ENCODE results near the gene ZNF248. TPM values are rescaled to one million over a fixed set of nuclear protein-coding genes. Genes with fewer than 3 reads are reported as not detected.

ZNF248 gene
- total and polyA plus RNA-seq, 9 donors = 9.1 to 19.9 (median 17.5) TPM

DNA sequence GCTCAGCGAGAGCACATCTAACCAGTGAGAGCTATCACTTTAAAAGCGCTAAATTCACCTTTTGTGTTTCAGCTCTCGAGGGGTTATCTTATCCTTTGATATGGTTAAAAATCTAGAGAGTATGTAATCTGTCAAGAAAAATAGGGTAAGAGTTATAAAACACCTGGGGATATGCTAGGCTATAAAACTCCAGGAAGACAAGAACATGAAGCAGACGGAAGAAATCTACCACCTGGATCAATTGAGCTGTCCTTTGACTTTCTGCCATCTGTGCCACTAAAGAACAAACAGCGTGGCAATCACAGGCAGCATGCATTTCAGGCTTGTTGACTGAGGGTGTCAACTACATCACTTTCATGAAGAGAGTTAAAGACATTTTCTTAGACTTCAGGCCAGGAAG, 83.1 kb downstream of the ZNF248 start:
- DNase-seq = no peak
- Histone ChIP-seq H3K27me3 (no peaks in the 10 kb centered on the region), H3K4me1 (ENCODE audit: insufficient read depth) (no peaks in the 10 kb centered on the region), H3K27ac (no peak overlapping the region), H3K9me3 (peaks cover 0 to 4% of the 10 kb centered on the region in 2 donors), H3K4me3 (no peak overlapping the region), H3K36me3 (no peaks in the 10 kb centered on the region)
- intact Hi-C loops (cut with DNase I) = no loop called here
- WGBS, 3 donors = 67 to 72% (median 69%) methylated on average over 5 of the region's 5 CpGs
- TF ChIP-seq EP300 (IDR thresholded peaks at IDR 0.05) = no peak
- TF ChIP-seq POLR2A (IDR thresholded peaks at IDR 0.05) = no peak

GRCh38 chr10:37765216-37765615, 92.2 kb downstream of the ZNF248 start:
- H3K4me3 ChIP-seq = no peak overlapping the region
- H3K27ac ChIP-seq = no peak overlapping the region
- H3K9me3 ChIP-seq = no peaks in the 10 kb centered on the region
- no peak for DNase-seq
- H3K4me1 ChIP-seq (ENCODE audit: insufficient read depth) = no peaks in the 10 kb centered on the region
- intact Hi-C loops (cut with DNase I) = no loop called here
- TF ChIP-seq EP300 (IDR thresholded peaks at IDR 0.05) (no peak), POLR2A (IDR thresholded peaks at IDR 0.05) (no peak)
- TF ChIP-seq, protein P1, sequence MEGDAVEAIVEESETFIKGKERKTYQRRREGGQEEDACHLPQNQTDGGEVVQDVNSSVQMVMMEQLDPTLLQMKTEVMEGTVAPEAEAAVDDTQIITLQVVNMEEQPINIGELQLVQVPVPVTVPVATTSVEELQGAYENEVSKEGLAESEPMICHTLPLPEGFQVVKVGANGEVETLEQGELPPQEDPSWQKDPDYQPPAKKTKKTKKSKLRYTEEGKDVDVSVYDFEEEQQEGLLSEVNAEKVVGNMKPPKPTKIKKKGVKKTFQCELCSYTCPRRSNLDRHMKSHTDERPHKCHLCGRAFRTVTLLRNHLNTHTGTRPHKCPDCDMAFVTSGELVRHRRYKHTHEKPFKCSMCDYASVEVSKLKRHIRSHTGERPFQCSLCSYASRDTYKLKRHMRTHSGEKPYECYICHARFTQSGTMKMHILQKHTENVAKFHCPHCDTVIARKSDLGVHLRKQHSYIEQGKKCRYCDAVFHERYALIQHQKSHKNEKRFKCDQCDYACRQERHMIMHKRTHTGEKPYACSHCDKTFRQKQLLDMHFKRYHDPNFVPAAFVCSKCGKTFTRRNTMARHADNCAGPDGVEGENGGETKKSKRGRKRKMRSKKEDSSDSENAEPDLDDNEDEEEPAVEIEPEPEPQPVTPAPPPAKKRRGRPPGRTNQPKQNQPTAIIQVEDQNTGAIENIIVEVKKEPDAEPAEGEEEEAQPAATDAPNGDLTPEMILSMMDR (IDR thresholded peaks at IDR 0.05) = no peak
- H3K36me3 ChIP-seq = no peaks in the 10 kb centered on the region
- no peaks in the 10 kb centered on the region for H3K27me3 ChIP-seq
- 77 to 80% (median 77%) methylated on average over 1 of the region's 1 CpG for WGBS, 3 donors

DNA sequence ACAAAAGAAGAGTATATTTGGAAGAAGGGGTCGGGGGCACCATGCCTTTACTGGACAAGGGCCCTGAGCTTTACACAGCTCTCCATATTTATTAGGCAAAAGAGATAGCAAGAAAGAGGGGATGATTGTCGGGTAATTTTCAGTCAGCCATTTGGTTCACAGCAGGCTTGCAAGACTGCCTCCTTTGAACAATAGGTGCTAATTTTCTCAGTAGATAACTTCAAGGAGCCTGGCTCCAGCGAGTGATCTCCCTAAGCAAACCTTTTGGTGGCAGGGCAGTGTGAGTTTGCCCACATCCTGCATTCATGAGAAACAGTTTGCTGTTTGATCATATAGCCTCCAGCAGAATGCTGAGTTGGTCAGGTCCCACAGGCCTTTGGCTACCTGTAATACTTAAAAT, 94.3 kb downstream of the ZNF248 start:
- Histone ChIP-seq H3K27me3 (no peaks in the 10 kb centered on the region), H3K4me1 (ENCODE audit: insufficient read depth) (no peaks in the 10 kb centered on the region), H3K36me3 (no peaks in the 10 kb centered on the region), H3K9me3 (no peaks in the 10 kb centered on the region), H3K4me3 (no peak overlapping the region), H3K27ac (no peak overlapping the region)
- no peak for TF ChIP-seq EP300 (IDR thresholded peaks at IDR 0.05)
- TF ChIP-seq, protein P1 (IDR thresholded peaks at IDR 0.05) = no peak
- TF ChIP-seq POLR2A (IDR thresholded peaks at IDR 0.05) = no peak
- 56 to 61% (median 58%) methylated on average over 3 of the region's 3 CpGs for WGBS, 3 donors
- no peak for DNase-seq
- intact Hi-C loops (cut with DNase I) = no loop called here

- no peak overlapping the region for H3K4me3 ChIP-seq
- H3K27ac ChIP-seq = no peak overlapping the region
- no peaks in the 10 kb centered on the region for H3K36me3 ChIP-seq
- H3K4me1 ChIP-seq (ENCODE audit: insufficient read depth) = no peaks in the 10 kb centered on the region
- intact Hi-C loops (cut with DNase I) = no loop called here
- H3K9me3 ChIP-seq = no peaks in the 10 kb centered on the region
- DNase-seq = no peak
- TF ChIP-seq EP300 (IDR thresholded peaks at IDR 0.05) (no peak), POLR2A (IDR thresholded peaks at IDR 0.05) (no peak)
- TF ChIP-seq, protein P1 (IDR thresholded peaks at IDR 0.05) = no peak
- no peaks in the 10 kb centered on the region for H3K27me3 ChIP-seq
Measured at GRCh38 chr10:37762287-37762686, 95.1 kb downstream of the ZNF248 start.

GRCh38 chr10:37760817-37761216, 96.6 kb downstream of the ZNF248 start:
- intact Hi-C loops (cut with DNase I) = no loop called here

More at GRCh38 chr10:37760817-37761216, 96.6 kb downstream of the ZNF248 start:
- Histone ChIP-seq H3K9me3 (no peaks in the 10 kb centered on the region), H3K4me1 (ENCODE audit: insufficient read depth) (no peaks in the 10 kb centered on the region), H3K27ac (no peak overlapping the region), H3K27me3 (no peaks in the 10 kb centered on the region), H3K36me3 (no peaks in the 10 kb centered on the region), H3K4me3 (no peak overlapping the region)
- WGBS, 3 donors = 15 to 26% (median 19%) methylated on average over 1 of the region's 1 CpG
- DNase-seq = no peak
- TF ChIP-seq POLR2A (IDR thresholded peaks at IDR 0.05) (no peak), EP300 (IDR thresholded peaks at IDR 0.05) (no peak)
- TF ChIP-seq, protein P1 (IDR thresholded peaks at IDR 0.05) = no peak
